AML-193 (cell line): ENCODE results near the gene FBXW9.
"Not testable (repeated sequence)": the region's sequence is repeated elsewhere in the genome, so short reads cannot be mapped to it uniquely, and the experiment has no call there.

ENCODE experiments used
- DNase-seq, 2 experiments: peaks; one replicate each; lab custom pipeline; 2025; lab: John Stamatoyannopoulos, UW

FBXW9 gene

DNA sequence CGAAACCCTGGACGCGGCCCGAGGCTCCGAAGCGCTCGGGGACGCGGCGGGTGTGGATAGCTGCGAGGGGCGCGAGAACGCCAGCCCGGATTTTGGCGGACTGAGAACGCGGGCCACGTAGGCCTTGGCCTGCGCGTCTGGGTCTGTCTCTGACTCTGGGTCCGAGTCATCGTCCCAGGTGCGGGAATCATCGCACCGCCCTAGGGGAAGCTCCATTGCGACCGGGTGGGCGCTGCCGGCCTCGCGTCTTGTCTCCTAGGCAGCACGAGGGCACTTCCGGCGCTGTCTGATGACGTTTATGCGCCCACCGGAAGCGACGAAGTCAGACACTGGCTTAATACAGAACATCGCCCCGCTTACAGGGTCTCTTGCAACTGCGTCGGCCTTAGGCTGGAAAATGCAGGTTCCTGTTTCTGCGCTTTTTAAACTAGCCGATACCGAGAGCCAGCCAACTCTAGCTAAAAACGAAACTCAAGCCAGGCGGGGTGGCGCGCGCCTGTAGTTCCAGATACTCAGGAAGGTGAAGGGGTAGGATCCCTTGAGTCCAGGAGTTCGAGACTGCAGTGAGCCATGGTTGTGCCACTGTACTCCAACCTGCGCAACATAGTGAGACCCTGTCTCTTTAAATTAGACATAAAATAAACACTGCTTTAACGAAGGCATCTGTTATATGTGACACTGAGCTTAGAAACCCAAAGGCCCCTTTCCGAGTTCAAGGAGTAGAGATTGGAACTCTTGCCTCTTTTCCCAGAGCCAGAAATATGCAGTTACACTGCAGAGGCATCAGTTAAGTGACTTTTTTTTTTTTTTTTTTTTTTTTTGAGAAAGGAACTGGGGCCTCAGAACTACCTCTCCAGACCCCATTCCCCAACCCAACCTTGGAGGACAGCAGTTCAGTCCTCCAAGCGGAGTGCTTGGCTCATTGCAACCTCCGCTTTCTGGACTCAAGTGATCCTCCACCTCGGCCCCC is at the start of gene FBXW9:
FBXW9 (minus strand) TSS at position 266 of the 970 bp plus-strand sequence; CDS start at position 216, 50 bp downstream.
- peak; percentile 80 to 83 for DNase-seq

DNA sequence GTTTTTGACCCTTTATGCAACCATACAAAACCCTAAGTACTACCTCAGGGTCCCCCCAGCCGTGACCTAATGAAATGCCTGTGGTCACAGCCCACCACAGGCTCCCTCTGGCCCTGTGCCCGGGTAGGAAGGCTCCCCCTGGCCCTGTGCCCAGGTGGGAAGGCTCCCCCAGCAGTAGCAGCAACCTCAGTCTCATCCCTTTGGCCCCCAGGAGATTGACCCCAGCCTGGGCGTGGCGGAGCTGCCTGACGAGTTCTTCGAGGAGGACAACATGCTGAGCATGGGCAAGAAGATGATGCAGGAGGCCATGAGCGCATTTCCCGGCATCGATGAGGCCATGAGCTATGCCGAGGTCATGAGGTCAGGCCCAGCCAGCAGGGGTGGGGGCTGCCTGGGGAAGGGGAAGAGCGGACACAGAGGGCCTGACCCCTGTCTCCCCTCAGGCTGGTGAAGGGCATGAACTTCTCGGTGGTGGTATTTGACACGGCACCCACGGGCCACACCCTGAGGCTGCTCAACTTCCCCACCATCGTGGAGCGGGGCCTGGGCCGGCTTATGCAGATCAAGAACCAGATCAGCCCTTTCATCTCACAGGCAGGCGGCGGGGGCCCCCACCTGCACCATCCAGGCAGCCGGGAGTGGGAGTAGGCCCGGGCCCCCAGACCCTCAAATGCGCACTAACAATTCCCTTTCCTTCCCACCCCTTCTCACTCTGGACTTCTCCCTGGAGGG is 48.9 kb upstream of the FBXW9 start:
- no peak for DNase-seq

DNA sequence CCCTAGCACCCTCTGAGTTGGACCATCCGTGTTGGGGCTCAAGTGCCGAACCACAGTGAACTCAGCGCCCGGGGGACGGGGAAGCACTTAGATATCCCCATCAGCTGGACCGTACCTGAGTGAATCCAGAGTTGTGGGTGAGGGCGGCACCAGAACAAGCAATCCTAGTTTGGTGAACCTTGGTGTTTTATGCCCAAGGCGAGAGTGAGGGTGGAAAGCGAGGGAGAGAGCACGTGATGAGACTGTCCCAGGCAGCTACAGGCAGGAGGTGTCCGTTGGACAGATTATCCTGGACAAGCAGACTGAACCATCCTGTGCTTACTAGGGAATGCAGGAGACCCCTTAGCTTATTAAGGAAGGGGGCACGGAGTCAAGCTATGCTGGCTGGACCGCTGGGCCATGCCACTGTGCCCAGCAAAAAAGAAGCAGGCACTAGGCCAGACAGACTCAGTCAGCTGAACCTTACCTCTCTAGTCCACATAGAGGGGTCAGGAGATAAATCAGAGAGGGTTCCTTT is 41.5 kb upstream of the FBXW9 start:
- DNase-seq: no peak

DNA sequence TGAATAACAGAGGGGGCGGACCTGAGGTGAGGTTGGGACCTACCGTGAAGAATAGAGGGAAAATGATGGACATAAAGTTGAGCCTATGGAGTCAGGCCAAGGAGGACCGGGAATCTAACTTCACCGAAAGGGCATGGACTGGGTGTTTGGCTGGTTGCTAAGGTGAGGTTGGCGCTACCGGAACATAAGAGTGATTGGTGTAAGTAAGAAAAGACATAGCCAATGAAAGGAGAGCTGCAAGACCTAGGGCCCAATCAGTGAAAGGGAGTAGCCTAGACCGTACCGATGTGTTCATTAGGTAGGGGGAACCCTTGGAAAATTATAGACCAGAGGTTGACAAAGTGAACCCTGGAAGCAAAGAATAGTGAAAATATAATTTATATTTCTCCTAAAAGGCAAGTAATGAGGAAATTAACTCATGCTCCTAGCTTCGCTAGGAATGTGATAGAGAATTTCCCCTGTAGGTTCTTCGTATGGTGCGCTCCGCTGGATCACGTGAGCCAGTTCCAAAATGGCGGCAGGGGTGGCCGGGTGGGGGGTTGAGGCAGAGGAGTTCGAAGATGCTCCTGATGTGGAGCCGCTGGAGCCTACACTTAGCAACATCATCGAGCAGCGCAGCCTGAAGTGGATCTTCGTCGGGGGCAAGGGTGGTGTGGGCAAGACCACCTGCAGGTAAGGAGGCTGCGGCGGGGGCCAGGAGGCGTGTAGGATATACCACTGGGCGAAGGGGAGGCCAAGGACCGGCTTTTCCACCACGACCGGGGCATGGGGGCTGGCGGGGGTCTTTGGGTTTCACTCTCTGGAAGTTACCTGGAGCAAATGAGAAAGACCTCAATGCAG is 40.8 kb upstream of the FBXW9 start, which contains the start of gene GET3:
GET3 (plus strand) TSS at position 503 of the 840 bp plus-strand sequence; CDS start at position 512, 9 bp downstream.
- peak; percentile 97 to 98 for DNase-seq

DNA sequence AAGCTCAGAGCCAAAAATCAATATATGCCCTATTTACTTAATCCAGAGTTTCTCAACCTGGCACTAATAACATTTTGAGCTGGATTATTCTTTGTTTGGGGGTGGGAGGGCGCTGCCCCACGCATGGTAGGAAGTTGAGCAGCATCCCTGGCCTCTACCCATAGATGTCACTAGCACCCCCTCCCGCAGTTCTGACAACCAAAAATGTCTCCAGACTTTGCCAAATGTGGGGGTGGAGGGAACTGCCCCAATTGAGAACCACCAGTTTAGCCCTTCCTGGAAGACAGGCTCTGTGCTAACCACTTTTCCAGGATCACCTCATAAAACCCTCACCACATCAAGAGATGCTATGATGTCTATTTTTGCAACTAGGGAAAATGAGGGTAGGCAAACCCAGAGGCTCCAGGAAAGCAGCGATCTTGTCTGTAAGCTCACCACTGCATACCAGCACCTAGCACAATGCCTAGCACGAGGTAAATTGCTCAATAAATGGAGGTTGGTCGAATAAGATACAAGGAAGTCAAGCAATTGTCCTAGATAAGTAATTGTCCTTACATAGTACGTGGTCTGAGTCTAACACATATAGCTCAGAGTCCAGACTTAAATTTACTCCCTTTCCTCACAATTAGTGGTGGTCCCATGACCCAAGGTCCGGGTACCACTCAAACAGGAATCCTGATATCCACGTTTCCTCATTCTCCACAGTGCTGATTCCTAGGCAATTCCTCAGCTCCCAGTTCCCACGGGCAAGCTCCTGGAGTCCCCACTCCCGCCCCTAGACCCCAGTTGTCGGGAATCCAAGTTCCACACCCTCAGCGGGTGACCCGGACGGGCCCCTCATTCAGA is 37.2 kb upstream of the FBXW9 start:
- DNase-seq: peak; percentile 56 to 62

DNA sequence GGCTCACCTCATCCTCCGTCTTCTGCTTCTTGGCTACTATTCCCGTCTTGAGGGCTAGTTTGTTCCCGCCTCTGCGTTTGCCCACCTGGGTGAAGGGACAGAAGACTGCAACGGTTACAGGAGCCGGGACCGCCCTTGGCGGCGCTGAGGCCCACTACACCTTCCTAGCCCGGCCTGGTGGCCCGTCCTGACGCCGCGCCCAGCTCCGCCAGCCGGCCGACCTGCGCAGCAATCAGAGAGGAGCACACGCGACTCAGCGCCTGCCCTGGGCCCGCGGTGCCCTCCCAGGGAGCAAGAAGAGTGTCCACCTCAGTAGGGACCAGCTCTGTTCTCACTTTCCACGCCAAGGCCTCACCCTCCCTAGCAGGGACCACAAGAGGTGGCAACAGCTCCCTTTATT is 34.9 kb upstream of the FBXW9 start:
- DNase-seq: no peak

DNA sequence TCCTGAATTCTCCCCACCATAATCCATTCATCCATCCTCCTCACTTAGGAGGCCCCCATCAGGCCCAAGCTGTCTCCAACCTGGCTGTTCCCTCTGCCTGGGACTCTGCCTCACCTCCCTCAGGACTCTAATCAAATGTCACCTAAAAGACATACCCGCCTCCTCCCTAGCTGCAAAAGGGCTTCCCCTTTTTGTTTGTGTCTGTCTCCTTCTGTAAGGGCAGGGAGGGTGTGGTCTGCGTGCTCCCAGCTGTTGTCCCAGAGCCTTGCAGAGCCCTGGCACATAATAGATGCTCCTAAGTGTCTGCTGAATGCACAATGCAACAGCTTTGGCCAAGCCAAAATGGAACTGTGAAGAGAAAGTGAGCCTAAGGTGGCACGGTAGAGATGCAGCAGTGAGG is 33.6 kb upstream of the FBXW9 start:
- peak in 1 of 2 experiments; percentile 24 for DNase-seq

DNA sequence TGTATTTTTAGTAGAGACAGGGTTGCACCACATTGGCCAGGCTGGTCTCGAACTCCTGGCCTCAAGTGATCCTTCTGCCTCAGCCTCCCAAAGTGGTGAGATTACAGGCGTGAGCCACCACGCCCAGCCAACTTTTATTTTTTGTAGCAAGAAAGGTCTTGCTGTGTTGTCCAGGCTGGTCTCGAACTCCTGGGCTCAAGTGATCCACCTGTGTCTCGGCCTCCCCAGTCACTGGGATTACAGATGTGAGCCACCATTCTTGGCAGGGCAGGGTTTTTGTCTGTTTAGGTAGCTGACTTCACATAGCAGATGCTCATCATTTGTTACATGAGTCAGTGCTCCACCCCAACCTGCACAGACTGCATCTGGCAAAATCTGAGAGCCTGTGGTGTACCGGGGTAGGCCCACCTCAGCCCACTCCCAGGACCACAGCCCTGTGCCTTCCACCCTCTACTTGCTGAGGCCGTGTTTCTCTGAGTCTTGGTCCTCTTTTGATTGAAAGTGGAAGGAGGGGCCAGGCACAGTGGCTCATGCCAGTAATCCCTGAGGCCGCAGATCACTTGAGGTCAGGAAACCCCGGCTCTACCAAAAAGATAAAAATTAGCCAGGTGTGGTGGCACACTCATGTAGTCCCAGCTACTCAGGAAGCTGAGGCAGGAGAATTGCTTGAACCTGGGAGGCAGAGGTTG is 31.5 kb upstream of the FBXW9 start:
- no peak for DNase-seq

DNA sequence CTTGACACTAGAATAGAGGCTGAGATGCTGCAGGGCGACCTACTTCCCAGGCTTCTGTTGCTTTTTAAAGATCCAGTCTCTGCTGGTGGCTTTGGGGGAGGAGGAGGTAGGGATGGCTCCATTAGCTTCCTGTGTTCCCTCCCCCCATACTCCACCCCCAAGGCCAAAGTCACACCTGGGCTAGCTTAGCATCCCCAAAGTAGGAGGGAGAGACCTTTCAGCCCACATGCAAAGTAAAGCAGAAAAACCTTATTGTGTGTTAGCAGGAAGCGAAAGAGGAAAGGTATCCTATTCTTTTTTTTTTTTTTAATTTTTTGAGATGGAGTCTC is 30.5 kb upstream of the FBXW9 start:
- no peak for DNase-seq

DNA sequence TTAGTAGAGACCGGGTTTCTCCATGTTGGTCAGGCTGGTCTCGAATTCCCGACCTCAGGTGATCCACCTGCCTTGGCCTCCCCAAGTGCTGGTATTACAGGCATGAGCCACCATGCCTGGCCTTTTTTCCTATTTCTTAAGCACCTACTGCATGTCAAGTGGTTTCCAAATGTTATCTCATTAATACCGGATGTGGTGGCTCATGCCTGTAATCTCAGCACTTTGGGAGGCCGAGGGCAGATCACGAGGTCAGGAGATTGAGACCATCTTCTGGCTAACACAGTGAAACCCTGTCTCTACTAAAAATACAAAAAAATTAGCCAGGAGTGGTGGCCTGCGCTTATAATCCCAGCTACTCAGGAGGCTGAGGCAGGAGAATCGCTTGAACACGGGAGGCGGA is 29.2 kb upstream of the FBXW9 start:
- DNase-seq: not testable (repeated sequence)

DNA sequence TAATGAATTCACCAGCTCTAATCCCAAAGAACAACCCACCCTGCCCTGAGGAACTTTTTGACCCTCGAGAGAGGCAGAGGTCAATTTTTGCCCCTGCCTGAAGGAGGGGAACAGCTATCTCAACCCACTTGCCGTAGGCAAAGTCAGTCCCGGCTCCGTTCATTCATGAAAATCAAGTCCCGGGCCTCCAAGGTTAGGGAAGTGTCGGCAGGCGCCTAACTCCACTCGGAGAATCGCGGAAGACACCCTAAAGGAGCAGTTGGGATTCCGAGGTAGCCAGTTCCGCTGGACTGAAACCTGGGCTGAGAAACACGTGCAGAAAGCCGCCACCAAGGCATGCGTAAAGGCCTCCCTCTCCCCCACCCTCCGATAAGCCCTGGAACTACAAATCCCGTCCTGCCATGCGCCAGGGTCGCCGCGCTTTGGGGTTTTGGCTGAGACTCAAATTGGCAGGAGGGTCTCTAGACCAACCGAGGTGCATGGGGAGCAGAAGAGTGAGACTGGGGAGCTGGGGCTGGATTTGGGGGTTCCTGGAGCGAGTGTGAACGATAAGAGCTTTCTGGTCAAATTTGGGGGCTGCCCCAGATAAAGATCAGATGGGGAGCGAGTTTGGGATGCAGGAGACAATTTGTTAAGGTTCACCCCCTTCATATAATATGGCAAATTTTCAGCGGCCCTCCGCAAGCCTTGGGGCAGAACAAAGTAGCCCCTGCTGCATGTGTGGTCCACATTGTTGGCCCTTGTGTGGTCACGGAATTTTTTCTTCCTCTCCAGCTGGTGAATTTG is 27.4 kb upstream of the FBXW9 start, which contains the start of gene TNPO2:
TNPO2 (minus strand) TSS at position 292 of the 786 bp plus-strand sequence. CDS start 2,955 bp downstream, outside the sequence.
- peak; percentile 54 to 59 for DNase-seq

DNA sequence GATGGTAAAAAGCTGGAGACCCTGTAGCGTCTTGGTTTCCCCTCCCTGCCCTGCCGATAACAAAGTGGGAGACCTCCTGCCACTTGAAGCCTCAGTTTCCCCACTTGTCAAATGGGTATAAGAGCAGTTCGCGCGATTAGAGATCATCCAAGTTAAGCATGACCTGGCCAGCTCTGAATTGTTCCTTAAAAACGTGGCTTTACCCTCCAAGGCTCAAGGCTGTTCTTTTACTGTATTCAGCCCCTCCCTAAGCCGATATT is 26.9 kb upstream of the FBXW9 start:
- no peak for DNase-seq

DNA sequence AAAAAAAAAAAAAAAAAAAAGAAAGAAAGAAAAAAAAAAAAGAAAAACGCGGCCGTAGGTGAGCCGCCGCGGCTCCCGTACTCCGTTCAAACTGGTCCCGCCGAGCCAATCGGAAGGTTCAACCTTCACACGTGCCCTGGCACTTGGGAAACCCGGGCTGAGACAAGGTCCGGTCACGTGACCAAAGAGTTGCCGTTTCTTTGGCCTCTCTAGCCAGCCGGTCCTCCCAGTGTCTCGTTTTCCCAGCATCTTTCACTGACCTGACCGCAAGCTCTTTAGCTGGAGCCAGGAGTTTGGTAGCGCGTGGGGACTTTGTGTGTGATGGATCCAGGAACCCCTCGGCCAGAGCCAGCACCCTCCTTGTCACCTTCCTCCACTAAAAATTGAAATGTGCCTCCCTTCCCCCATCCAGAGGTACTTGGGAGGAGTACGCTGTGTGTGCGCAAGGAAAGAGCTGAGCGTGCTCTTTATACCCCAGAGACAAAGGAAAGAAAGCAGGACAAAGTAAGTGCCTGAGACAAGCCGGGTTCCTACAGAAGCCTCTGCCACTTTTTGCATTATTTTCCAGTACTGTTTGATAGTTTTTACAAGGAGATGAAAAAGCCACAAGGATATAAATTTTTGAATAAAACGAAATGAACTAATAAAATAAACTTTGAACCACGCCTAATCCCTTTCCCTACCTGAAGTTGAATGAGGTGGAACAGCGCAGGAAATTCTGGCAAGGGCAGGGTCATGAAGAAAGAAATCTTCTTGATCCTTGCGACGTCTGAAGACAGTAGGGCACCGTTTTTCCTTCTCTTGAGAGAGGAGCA is 26.3 kb upstream of the FBXW9 start:
- DNase-seq: peak; percentile 95 to 96

DNA sequence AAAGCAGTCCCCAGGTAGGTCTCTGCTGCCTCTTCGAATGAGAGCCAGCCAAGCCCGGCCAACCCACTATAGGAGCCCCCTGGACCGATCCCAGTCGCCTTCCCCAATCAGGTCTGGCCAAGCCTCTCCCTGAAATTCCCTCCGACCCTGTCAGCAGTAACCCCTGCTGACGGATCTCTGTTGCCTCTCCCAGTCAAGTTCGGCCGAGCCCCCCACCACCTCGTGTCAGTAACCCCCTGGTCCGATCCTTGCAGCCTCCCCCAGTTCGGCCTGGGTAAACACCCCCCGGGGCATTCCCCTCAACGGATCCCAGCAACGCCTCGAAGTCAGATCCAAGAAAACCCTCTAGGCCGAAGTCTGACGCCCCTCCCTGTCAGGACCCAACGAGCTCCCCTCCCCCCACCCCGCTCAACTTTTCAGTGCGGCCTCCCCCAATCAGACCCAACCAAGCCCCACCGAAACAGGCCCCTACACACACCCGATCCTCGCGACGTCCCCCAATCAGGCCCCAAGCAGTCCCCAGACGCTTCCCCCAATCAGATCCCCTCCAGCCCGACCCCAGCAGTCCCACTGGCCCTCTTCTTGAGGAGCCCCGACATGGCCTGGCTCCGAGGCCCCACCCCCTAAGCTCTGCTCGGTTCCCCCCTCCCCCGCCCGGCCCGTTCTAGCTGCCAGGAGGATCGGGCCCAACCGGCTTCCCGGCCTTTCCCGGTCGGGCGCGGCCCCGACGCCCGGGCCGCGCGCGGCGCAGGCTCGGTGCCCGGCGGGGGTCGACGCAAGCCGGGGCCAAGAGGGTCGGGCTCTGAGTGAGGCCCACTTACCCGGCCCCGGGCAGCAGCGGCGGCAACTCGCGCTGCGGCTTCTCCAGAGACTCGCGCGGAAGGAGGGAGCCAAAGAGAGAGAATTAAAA is 25.5 kb upstream of the FBXW9 start:
- no peak for DNase-seq

DNA sequence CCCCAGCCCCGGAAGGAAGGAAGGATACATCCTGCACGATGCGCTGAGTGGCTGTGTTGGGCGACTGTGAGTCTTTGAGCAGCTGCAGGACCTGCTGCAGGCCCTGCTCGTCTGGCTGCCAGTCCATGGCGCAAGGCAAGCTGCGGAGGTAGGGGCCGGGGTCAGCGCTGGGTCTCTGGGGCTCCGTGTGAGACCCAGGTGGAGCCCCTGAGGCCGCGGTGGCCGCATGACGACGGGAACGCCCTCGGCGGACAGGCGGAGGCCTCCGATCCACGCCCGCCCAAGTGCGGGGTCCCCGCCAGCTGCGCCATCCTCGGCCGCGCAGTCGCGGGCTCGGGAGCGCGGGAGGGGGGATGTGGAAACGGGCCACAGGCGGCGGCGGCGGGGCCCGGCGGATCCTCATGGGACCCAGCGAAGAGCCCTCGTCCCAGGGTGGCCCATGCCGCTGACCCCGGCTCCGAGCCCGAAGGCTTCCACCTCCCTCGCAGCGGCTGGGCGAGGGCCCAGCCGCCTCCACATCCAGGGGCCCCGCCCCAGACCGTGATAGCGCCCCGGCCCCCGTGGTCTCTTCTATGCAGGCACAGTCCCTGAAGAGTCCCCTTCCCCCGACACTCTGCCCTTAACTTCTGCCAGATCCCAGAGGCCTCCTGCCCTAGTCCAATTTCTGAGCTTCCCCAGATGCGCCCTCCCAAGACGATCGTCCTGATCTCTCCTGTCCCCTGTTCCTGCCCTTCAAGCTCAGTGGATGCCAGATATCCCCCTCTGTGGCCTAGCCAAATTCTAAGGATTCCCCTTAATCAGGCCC is 24.6 kb upstream of the FBXW9 start:
- DNase-seq: no peak

DNA sequence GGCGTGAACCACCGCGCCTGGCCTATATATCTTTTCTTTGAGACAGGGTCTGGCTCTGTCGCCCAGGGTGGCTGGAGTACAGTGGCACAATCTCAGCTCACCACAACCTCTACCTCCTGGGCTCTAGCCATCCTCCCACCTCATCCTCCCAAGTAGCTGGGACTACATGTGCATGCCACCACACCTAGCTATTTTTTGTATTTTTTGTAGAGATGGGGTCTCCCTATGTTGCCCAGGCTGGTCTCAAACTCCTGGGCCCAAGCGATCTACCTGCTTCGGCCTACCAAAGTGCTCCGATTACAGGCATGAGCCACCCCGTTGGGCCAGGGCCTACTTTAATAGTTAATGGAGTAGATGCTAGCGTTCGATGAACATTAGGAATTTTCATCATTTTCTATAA is 23.9 kb upstream of the FBXW9 start:
- no peak for DNase-seq

DNA sequence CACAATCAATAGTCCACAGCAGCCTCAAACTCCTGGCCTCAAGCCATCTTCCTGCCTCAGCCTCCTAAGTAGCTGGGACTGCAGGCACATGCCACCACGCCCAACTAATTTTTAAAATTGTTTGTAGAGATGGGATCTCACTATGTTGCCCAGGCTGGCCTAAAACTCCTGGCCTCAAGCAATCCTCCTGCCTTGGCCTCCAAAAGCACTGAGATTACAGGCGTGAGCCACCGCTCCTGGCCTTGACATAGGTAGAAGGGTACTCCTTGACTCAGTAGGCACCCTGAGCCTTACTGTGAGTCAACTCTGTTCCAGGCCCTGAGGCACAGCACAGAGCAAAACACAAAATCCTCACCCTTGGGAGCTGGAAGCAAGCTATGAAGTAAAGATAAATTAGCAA is 19.5 kb upstream of the FBXW9 start:
- no peak for DNase-seq
